GM19238 (cell line): Measurements from ENCODE around the gene AFG1L.
A peak's percentile ranks its signal among the peaks of the same experiment; 100 is the strongest.
"Not testable (repeated sequence)": the region's sequence is repeated elsewhere in the genome, so short reads cannot be mapped to it uniquely, and the experiment has no call there.

Experiments
- DNase-seq: peaks from one replicate; pipeline ENCODE4 v3.0.0; 2011; ENCODE audit warnings: low spot score; ENCODE audit not compliant: insufficient read length

Gene AFG1L

GRCh38 chr6:108510461-108511319, 215.8 kb downstream of the AFG1L start:
- DNase-seq: no peak

DNA sequence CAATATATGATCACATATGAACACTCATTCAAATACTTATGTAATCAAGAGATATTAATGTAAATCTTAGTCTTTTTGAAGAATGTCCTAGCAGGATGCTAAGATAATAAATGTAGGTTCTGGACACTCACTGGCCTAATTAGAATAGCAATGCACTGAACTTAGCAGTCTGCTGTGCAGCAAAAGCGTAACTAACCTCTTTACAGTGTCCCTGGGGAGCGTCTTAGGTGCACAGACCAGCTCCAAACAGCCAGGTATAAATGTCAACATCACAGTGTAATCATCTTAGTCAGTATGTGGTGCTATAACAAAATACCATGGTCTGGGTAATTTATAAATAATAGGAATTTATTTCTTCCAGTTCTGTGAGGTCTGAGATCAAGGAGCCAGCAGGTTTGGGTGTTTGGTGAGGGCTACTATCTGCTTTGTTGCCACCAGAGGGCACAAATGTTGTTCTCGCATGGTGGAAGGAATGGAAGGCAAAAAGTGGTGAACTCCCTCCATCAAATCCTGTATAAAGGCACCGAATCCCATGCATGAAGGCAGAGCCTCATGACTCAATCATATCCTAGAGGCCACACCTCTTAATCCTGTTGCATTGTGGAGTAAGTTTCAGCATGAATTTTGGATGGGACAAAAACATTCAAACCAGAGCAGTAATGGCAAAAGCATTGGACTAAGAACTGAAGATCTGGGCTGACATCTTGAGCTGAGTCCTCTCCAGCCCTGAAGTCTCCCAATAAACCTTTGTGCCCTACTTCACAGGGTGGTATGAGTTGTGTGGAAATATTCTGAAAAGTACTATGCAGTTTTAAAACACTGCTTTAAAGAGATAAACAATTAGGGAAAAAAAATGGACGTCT, 224.1 kb downstream of the AFG1L start:
- DNase-seq: no peak

- DNase-seq: no peak
These were observed 226.8 kb downstream of the AFG1L start for GRCh38 chr6:108521616-108522107.

- DNase-seq: no peak
These were observed 228.8 kb downstream of the AFG1L start for GRCh38 chr6:108523697-108524096.

DNA sequence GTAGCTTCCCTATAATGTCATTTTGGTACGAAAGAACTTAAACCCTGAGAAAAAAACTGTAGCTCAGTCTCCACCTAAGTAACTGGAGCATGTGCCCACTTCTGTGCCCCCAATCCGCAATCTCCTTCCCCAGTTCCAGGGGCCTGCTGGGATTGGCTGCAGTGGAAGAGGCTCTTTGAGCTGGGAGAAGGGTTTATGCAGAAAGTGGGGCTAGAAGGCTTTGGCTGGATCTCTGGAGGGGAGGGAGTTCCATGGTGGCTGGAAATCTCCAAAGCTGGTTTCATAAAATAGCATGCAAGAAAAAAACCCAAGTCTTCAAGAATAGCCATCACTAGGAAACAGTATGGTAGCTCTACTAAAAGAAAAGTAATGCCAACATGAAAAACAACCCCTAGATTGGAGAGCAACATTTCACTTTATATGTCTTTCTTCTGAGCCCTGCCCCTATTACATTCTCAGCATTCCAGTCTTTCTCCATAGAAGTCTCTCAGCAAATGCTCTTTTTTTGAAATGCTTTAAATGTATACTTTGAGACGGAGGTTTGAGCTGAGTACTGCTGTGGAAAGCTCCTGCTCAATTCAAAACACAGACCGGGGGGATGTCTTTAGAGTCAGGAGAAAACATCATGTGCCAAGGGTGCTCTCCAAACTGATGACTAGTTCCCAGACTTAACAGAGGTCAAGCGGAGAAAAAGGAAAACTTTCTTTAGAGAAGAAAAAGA, 229.8 kb downstream of the AFG1L start:
- no peak for DNase-seq

DNA sequence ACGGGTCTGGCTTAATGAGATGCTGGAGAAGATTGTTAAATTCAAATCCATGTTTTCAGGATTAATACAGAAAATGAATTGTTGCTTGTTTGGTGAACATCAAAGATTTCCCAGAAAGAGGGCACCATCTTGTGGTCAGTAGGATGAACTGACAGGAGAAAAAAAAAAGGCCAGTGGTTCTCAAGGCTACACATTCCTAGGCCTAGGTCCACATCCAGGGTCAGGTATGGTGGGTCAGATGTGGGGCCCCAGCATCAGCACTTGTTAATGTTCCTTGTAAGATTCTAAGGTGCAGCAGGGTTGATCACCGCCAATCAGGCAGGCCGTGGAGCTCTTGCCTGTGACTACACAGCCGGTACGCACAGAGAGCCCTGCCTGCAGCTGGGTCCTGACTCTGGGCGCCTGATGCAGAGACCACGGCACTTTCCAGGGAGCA, 231.9 kb downstream of the AFG1L start:
- peak; percentile 13 for DNase-seq

GRCh38 chr6:108528878-108529277, 234.0 kb downstream of the AFG1L start:
- no peak for DNase-seq

- DNase-seq: no peak
These were observed 236.5 kb downstream of the AFG1L start for GRCh38 chr6:108531332-108531731.

GRCh38 chr6:108535114-108535742, 240.4 kb downstream of the AFG1L start:
- DNase-seq: no peak

DNA sequence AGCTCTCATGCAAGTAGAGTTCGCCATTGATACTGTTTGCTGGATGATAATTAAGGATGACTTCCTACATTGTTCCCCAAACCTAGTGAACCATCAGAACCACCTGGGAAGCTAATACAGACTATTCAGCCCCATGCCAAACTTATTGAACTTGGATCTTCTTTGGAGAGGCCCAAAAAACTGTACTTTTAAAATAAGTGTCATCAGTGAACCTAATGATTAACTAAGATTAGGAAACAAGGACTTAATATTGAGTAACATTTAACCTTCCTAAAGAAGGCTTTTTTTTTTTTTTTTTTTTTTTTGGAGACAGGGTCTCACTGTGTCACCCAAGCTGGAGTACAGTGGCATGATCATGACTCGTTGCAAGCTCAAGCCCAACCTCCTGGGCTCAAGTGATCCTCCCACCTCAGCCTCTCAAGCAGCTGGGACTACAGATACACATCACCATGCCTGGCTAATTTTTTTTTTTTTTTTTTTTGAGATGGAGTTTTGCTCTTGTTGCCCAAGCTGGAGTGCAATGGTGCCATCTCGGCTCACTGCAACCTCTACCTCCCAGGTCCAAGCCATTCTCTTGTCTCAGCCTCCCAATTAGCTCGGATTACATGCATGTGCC, 241.2 kb downstream of the AFG1L start:
- DNase-seq: not testable (repeated sequence)

- DNase-seq: no peak
These were observed 247.2 kb downstream of the AFG1L start for GRCh38 chr6:108541843-108542759.

DNA sequence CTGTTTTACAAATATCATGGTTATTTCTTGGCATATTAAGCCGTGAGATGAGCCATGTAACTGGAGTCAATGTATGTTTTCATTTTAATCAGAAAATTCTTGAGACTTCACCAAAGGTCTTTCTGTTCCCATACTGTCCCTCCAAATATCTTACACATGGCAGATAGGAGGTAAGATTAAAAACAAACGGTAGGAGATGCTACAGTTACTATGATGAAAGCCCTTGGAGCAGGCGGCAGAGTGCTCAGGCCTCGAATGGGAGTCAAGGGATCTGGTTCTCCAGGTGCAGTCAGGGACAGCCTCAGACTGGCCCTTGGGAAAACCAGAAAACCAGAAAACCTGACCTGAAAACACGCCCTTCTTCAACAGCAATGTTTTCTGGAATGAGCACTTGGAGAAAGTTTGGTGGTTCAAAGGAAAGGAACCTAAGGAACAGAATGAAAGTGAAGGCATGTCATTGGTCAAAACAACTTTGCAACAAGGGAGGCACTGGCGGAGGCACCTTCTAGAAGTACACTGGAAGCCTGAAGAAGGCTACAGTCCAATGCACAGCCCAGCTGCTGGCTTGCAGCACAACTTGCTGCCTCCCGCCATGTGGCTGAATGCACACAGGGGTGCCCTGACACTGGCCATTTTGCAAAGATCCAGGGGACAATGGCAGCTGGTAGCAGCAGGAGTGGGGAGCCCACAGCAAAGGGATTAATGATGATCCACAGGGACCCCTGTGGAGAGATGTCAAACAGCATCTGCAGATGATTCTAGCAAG, 248.5 kb downstream of the AFG1L start:
- no peak for DNase-seq

DNA sequence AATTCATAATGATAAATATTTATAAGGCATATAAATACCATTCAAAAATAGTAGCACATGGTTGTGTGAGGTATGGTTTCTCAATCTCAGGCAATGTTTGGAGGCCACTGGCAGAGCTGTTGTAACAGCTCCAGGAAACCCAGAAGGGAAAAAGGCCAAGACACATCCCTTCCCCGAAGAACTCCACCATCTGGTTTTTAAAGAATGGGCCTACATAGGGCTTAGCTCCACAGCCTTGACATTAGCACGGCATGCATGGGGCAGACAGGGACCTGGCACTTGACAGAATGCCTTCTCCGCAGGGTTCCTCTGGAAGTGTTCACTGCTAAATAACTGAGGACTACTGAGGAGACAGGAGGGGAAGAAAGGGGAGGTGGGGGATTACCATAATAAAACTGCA, 249.8 kb downstream of the AFG1L start:
- DNase-seq: no peak

DNA sequence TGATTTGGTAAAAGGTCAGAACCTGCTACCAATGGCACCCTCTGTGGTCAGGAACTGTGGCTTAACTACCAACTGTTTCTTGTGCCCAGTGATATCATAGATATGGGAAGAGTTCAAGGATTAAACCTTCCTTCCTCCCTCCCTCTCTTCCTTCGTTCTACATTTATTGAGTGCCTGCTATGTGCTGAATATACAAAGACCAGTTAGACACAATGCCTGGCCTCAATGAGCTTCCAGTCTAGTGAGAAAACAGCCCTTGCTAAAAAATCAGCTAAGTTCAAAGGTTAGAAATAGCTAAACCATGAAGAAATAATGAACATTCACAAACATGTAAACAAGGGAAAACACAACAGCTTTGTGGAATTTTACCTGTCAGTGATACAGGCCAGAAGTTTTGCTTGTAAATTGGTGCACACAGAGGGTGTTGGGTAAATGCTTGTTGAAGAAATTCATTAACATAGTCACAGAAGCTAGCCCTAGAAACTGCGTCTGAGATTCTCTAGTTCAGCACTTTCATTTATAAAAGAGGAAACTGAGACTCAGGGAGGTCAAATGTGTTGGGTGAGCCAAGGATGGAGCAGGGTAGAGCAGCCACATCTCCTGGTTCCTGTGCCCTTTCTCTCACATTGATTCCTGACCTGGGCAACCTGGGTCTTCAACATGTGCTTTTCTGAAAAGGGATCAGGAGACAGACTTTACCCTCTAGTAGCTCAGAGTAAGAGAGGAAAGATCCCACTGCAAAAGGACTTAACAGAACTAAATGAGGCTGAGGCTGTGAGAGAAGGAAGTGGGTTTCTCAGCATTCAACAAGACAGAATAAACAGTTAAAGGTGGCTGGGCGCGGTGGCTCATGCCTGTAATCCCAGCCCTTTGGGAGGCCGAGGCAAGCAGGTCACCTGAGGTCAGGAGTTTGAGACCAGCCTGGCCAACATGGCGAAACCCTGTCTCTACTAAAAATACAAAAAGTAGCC, 251.5 kb downstream of the AFG1L start:
- DNase-seq: no peak

DNA sequence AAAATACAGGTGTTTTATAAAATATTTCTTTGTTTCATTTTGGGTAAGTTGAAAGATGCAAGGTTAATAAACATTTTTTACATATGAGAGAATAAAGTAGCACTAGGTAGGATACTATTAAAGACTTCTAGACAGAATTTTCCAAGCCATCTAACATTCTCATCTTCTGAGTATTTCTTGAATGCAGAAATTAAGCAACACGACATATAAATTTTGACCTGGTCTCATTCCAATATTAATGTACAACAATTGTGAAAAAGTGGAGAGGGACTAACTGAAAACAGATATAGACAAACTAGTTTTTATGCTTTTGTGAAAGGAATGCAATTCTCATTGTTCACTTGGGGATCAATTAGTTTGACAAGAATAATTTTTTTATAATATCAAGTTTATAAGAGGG, 254.4 kb downstream of the AFG1L start:
- DNase-seq: no peak

DNA sequence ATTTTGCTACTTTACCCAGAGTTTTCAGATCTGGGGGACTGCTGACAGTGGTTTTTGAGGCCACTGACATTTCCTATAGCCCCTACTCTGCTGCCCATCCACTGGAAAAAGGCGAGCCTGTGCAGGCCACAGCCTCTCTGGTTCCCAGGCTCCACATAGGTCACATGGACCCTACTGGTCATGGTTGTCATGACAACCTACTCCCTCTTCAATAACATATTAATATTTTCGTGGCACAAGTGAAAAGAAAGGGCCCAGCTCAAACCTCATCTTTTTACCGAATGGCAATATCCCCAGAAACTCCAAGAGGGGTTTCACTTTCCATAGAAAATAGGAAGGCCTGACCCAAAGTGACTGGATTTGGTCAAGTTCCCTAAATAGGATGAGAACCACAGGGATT, 254.9 kb downstream of the AFG1L start:
- DNase-seq: no peak

DNA sequence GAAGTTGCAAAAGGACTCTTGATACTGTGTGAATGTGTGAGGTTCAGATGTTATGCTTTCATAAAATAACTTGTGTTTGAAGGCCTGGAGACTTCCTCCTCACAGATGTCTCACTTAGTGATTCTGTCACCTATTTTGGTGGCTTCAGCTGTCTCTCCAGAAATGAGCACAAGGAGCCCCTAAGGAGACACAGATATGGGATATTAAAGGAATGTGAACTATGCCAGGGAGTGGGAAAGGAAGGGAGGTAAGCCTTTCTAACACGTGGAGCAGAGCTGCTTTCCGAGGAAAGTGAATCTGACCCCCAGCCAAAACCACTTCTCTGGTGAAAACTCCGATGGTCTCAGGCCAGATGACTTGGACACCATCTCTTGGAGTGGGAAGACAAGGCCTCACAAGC, 255.4 kb downstream of the AFG1L start:
- DNase-seq: no peak
